ENCODE results near the gene ATG10. TPM values are rescaled to one million over a fixed set of nuclear protein-coding genes. Genes with fewer than 3 reads are reported as not detected.

Gene ATG10
- total and polyA plus RNA-seq, 2 of the 8 experiments (the other 6 are each of a cell fraction or from before 2014, with no cell fraction given): 3.7 to 8.8 TPM

- no peak overlapping the region for H2BK5ac ChIP-seq (ENCODE audit: low read depth, low read length)
- no peak overlapping the region for H3K23ac ChIP-seq (ENCODE audit: insufficient read length)
- no peak overlapping the region for H2AFZ ChIP-seq (ENCODE audit: low read length)
- no peaks in the 10 kb centered on the region for H4K20me1 ChIP-seq (replicated peaks in 1 of 2; ENCODE audit: control insufficient read depth in 1 of 2, insufficient read depth in 2 of 2, low read length in 2 of 2)
- no peak overlapping the region for H2AK5ac ChIP-seq (ENCODE audit: low read depth, low read length)
- H2BK120ac ChIP-seq (replicated peaks; ENCODE audit: low read depth, low read length): no peak overlapping the region
- no peak overlapping the region for H2BK12ac ChIP-seq (ENCODE audit: low read depth, low read length)
- H3K9ac ChIP-seq (replicated peaks in 1 of 4; ENCODE audit: extremely low read depth in 1 of 4, low read depth in 3 of 4, low read length in 3 of 4): no peak overlapping the region
- no peaks in the 10 kb centered on the region; the same call in 1 of the 2 replicates for H3K23me2 ChIP-seq (ENCODE audit: low read depth, low read length)
- H3K79me1 ChIP-seq (ENCODE audit: low read depth, low read length): no peaks in the 10 kb centered on the region
- no peak overlapping the region for H4K8ac ChIP-seq (ENCODE audit: extremely low read depth, insufficient read depth, low read length)
- no peak overlapping the region for H3K14ac ChIP-seq (ENCODE audit: insufficient read length)
- H3K36me3 ChIP-seq (ENCODE audit: control insufficient read depth in 2 of 4, insufficient read depth in 4 of 4, low read length in 3 of 4): no peaks in the 10 kb centered on the region
- no peak overlapping the region for H3K4me2 ChIP-seq (ENCODE audit: insufficient read depth in 1 of 2, low read depth in 2 of 2, low read length in 2 of 2)
- H3K79me2 ChIP-seq (ENCODE audit: control insufficient read depth in 1 of 2, insufficient read depth in 2 of 2, low read length in 2 of 2): no peaks in the 10 kb centered on the region
- FAIRE-seq: no peak
- no peak overlapping the region for H2BK15ac ChIP-seq (ENCODE audit: low read length)
- no peak overlapping the region for H3K56ac ChIP-seq (replicated peaks; ENCODE audit: insufficient read length, low read depth, low read length)
- ChIA-PET CTCF (ENCODE audit: partially characterized antibody) (interaction anchor here (4.8 kb wide), 1 partner anchor 55 kb away, joined by 23 read pairs; no protein-coding TSS in a partner anchor), POLR2A (ENCODE audit: partially characterized antibody) (no interaction called here)
- H3K18ac ChIP-seq (ENCODE audit: extremely low read depth, low read length): no peak overlapping the region
- TF ChIP-seq RFX5 (IDR thresholded peaks at IDR 0.05; ENCODE audit: borderline replicate concordance, low read depth, low read length) (no peak), TAF7 (optimal IDR thresholded peaks at IDR 0.05; ENCODE audit: borderline replicate concordance, low read depth, low read length) (no peak), CHD2 (IDR thresholded peaks at IDR 0.05; ENCODE audit: low read length) (no peak), SIRT6 (IDR thresholded peaks at IDR 0.05; ENCODE audit: low read length) (no peak), NRF1 (IDR thresholded peaks at IDR 0.05; ENCODE audit: low read depth, low read length) (no peak), KDM4A (IDR thresholded peaks at IDR 0.05; ENCODE audit: low read depth, low read length, severe bottlenecking) (no peak), CTBP2 (IDR thresholded peaks at IDR 0.05; ENCODE audit: borderline replicate concordance, insufficient read depth, insufficient read length, low read length) (no peak), EGR1 (IDR thresholded peaks at IDR 0.05; ENCODE audit: borderline replicate concordance, low read depth, low read length) (no peak), CBX5 (IDR thresholded peaks at IDR 0.05; ENCODE audit: low read depth, low read length) (no peak), MAFK (IDR thresholded peaks at IDR 0.05; ENCODE audit: low read depth, low read length) (no peak), E2F6 (IDR thresholded peaks at IDR 0.05) (no peak), SP1 (IDR thresholded peaks at IDR 0.05; ENCODE audit: low read depth, low read length) (no peak), RXRA (IDR thresholded peaks at IDR 0.05; ENCODE audit: insufficient read depth, low read depth, low read length) (no peak), RBBP5 (IDR thresholded peaks at IDR 0.05; ENCODE audit: borderline replicate concordance, low read depth, low read length) (no peak)
- no peaks in the 10 kb centered on the region for H3K9me3 ChIP-seq (ENCODE audit: insufficient read depth in 2 of 2, low read depth in 1 of 2, low read length in 1 of 2)
- H3K4ac ChIP-seq (replicated peaks; ENCODE audit: insufficient read length, low read depth, low read length): no peak overlapping the region
- H2BK20ac ChIP-seq (ENCODE audit: low read length): no peak overlapping the region
- H3K27ac ChIP-seq (ENCODE audit: low read depth, low read length): no peak overlapping the region
- H4K5ac ChIP-seq (ENCODE audit: insufficient read length, low read depth, low read length): no peak overlapping the region
- WGBS, 2 experiments (ENCODE audit: extremely low coverage in 1 of 2, insufficient coverage in 1 of 2, insufficient read length in 1 of 2, insufficient replicate concordance in 2 of 2, low coverage in 1 of 2, low lambda C conversion rate in 2 of 2, missing lambda C conversion rate in 1 of 2): 83% methylated on average over 1 of the region's 1 CpG; no CpG with 5 or more reads in 1 of the 2 experiments
- no peak for DNase-seq (ENCODE audit: low read depth in 1 of 2, low spot score in 2 of 2)
- peaks cover 0 to 4% (median 3%) of the 10 kb centered on the region in 4 experiments; a peak in 5 of 7 replicates for H3K4me1 ChIP-seq (replicated peaks in 1 of 4; ENCODE audit: control insufficient read depth in 3 of 4, insufficient read depth in 4 of 4, low read length in 3 of 4)
- H3K4me3 ChIP-seq (ENCODE audit: extremely low read depth in 1 of 4, insufficient read depth in 2 of 4, low read depth in 3 of 4, low read length in 4 of 4): no peak overlapping the region
- no peak overlapping the region for H4K91ac ChIP-seq (replicated peaks; ENCODE audit: insufficient read length, low read length)
- H3K27me3 ChIP-seq (replicated peaks in 1 of 4; ENCODE audit: control insufficient read depth in 3 of 4, extremely low read depth in 1 of 4, insufficient read depth in 3 of 4, low read length in 3 of 4): no peaks in the 10 kb centered on the region
Observed at GRCh38 chr5:82169892-82170291, 198.1 kb downstream of the ATG10 start.

All from H1 (cell line).